GM12878 (cell line): ENCODE measurements around the gene SLF2.

Experiments used
- CBX5 ChIP-seq: sonication (generic); IDR thresholded peaks from 2 replicates; pipeline ENCODE4 v1.6.1; 2016; ENCODE audit warnings: low read depth, moderate library complexity, mild to moderate bottlenecking, inconsistent platforms
- EZH2 ChIP-seq: IDR thresholded peaks from 2 replicates; pipeline ENCODE4 v1.6.1; 2012; ENCODE audit warnings: low read depth, mild to moderate bottlenecking, control low read depth, inconsistent platforms, low read length, borderline replicate concordance; ENCODE audit not compliant: control insufficient read depth
- MTA3 ChIP-seq: IDR thresholded peaks from 2 replicates; pipeline ENCODE4 v1.6.1; 2012; ENCODE audit warnings: low read length, inconsistent platforms, borderline replicate concordance
- SUZ12 ChIP-seq: fragments of 200-600 bp; sonication (generic); IDR thresholded peaks from one replicate; pipeline ENCODE4 v1.6.1; 2018; ENCODE audit warnings: antibody characterized with exemption, mild to moderate bottlenecking; ENCODE audit not compliant: unreplicated experiment
- TF ChIP-seq, protein P1 (sequence below): IDR thresholded peaks from 2 replicates; pipeline ENCODE4 v1.6.1; 2012; ENCODE audit warnings: low read length, inconsistent platforms
- TF ChIP-seq, protein P2 (sequence below), 3 experiments: IDR thresholded peaks in 2 of 3; conservative IDR thresholded peaks in 1 of 3; 2 replicates each; pipeline ENCODE4 v1.5.1; 2011; ENCODE audit warnings: low read depth in 3 of 3, low read length in 3 of 3, mild to moderate bottlenecking in 3 of 3, control low read depth in 2 of 3, moderate library complexity in 2 of 3, inconsistent platforms in 1 of 3, mixed read lengths in 1 of 3; ENCODE audit not compliant: control insufficient read depth in 2 of 3, insufficient read depth in 1 of 3; ENCODE audit errors: extremely low read depth in 1 of 3
- TF ChIP-seq, protein P3 (sequence below): fragments of 450-650 bp; IDR thresholded peaks from 2 replicates; pipeline ENCODE4 v1.6.1; 2017; ENCODE audit warnings: mild to moderate bottlenecking, moderate library complexity
- TF ChIP-seq, protein P4 (sequence below): IDR thresholded peaks from 2 replicates; pipeline ENCODE4 v1.6.1; 2011; ENCODE audit warnings: low read depth, low read length, improper control_type of control experiment, borderline replicate concordance

DNA sequence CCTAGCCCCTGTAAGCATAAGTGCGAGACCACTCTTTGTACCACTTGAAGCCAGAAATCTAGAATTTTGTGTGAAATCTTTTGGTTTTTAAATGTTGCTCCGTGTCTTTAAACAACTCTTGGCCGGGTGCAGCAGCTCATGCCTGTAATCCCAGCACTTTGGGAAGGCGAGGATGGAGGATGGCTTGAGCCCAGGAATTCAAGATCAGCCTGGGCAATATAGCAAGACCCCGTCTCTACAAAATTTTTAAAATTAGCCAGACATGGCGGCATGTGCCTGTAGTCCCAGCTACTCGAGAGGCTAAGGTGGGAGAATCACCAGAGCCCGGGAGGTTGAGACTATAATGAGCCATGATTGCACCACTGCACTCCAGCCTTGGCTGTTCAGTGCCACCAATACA lies 4.4 kb upstream of the SLF2 start:
- TF ChIP-seq EZH2 (no peak), SUZ12 (no peak), CBX5 (no peak), MTA3 (no peak)
- TF ChIP-seq, protein P1, sequence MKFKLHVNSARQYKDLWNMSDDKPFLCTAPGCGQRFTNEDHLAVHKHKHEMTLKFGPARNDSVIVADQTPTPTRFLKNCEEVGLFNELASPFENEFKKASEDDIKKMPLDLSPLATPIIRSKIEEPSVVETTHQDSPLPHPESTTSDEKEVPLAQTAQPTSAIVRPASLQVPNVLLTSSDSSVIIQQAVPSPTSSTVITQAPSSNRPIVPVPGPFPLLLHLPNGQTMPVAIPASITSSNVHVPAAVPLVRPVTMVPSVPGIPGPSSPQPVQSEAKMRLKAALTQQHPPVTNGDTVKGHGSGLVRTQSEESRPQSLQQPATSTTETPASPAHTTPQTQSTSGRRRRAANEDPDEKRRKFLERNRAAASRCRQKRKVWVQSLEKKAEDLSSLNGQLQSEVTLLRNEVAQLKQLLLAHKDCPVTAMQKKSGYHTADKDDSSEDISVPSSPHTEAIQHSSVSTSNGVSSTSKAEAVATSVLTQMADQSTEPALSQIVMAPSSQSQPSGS, result no peak
- TF ChIP-seq, protein P2, sequence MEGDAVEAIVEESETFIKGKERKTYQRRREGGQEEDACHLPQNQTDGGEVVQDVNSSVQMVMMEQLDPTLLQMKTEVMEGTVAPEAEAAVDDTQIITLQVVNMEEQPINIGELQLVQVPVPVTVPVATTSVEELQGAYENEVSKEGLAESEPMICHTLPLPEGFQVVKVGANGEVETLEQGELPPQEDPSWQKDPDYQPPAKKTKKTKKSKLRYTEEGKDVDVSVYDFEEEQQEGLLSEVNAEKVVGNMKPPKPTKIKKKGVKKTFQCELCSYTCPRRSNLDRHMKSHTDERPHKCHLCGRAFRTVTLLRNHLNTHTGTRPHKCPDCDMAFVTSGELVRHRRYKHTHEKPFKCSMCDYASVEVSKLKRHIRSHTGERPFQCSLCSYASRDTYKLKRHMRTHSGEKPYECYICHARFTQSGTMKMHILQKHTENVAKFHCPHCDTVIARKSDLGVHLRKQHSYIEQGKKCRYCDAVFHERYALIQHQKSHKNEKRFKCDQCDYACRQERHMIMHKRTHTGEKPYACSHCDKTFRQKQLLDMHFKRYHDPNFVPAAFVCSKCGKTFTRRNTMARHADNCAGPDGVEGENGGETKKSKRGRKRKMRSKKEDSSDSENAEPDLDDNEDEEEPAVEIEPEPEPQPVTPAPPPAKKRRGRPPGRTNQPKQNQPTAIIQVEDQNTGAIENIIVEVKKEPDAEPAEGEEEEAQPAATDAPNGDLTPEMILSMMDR (IDR thresholded peaks at IDR 0.05 in 2 of 3, conservative IDR thresholded peaks at IDR 0.05 in 1 of 3; ENCODE audit: control insufficient read depth in 2 of 3, extremely low read depth in 1 of 3, insufficient read depth in 1 of 3, low read depth in 3 of 3, low read length in 3 of 3), result no peak
- TF ChIP-seq, protein P3, sequence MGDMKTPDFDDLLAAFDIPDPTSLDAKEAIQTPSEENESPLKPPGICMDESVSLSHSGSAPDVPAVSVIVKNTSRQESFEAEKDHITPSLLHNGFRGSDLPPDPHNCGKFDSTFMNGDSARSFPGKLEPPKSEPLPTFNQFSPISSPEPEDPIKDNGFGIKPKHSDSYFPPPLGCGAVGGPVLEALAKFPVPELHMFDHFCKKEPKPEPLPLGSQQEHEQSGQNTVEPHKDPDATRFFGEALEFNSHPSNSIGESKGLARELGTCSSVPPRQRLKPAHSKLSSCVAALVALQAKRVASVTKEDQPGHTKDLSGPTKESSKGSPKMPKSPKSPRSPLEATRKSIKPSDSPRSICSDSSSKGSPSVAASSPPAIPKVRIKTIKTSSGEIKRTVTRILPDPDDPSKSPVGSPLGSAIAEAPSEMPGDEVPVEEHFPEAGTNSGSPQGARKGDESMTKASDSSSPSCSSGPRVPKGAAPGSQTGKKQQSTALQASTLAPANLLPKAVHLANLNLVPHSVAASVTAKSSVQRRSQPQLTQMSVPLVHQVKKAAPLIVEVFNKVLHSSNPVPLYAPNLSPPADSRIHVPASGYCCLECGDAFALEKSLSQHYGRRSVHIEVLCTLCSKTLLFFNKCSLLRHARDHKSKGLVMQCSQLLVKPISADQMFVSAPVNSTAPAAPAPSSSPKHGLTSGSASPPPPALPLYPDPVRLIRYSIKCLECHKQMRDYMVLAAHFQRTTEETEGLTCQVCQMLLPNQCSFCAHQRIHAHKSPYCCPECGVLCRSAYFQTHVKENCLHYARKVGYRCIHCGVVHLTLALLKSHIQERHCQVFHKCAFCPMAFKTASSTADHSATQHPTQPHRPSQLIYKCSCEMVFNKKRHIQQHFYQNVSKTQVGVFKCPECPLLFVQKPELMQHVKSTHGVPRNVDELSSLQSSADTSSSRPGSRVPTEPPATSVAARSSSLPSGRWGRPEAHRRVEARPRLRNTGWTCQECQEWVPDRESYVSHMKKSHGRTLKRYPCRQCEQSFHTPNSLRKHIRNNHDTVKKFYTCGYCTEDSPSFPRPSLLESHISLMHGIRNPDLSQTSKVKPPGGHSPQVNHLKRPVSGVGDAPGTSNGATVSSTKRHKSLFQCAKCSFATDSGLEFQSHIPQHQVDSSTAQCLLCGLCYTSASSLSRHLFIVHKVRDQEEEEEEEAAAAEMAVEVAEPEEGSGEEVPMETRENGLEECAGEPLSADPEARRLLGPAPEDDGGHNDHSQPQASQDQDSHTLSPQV, result no peak
- TF ChIP-seq, protein P4, sequence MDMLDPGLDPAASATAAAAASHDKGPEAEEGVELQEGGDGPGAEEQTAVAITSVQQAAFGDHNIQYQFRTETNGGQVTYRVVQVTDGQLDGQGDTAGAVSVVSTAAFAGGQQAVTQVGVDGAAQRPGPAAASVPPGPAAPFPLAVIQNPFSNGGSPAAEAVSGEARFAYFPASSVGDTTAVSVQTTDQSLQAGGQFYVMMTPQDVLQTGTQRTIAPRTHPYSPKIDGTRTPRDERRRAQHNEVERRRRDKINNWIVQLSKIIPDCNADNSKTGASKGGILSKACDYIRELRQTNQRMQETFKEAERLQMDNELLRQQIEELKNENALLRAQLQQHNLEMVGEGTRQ, result no peak
